ENCODE results near the gene HSPA9. TPM values are rescaled to one million over a fixed set of nuclear protein-coding genes. Genes with fewer than 3 reads are reported as not detected.

The HSPA9 gene
- polyA plus RNA-seq, 2 of the 4 experiments (the other 2 are of a cell fraction), result 417 to 615 TPM

DNA sequence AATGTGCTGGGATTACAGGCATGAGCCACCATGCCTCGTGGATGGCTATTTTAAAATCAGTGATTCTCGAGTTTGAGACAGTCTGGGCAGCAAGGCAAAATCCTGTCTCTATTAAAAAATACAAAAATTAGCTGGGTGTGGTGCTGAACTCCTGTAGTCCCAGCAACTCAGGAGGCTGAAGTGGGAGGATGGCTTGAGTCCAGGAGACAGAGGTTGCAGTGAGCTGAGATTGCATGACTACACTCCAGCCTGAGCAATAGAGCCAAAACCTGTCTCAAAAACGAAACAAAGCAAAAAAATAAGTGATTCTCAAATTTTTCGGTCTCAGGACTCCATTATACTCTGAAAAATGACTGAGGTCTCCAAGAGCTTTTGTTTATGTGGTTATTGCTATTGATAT is 47.9 kb upstream of the HSPA9 start:
- TF ChIP-seq RAD21 (conservative IDR thresholded peaks at IDR 0.05 in 1 of 2, IDR thresholded peaks at IDR 0.05 in 1 of 2), result no peak
- TF ChIP-seq KDM5A (IDR thresholded peaks at IDR 0.05), result no peak
- TF ChIP-seq HEYL (CRISPR knock-in tag; IDR thresholded peaks at IDR 0.05), result no peak
- TF ChIP-seq, protein P1, sequence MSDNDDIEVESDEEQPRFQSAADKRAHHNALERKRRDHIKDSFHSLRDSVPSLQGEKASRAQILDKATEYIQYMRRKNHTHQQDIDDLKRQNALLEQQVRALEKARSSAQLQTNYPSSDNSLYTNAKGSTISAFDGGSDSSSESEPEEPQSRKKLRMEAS (IDR thresholded peaks at IDR 0.05), result no peak
- TF ChIP-seq, protein P2, sequence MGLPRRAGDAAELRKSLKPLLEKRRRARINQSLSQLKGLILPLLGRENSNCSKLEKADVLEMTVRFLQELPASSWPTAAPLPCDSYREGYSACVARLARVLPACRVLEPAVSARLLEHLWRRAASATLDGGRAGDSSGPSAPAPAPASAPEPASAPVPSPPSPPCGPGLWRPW (IDR thresholded peaks at IDR 0.05), result no peak
- no peak for TF ChIP-seq ZFP36 (IDR thresholded peaks at IDR 0.05; ENCODE audit: borderline replicate concordance, partially characterized antibody)
- TF ChIP-seq JUNB (IDR thresholded peaks at IDR 0.05), result no peak
- no peak for TF ChIP-seq SREBF2 (IDR thresholded peaks at IDR 0.05)
- no peak for TF ChIP-seq NPAS2 (CRISPR knock-in tag; IDR thresholded peaks at IDR 0.05; ENCODE audit: borderline replicate concordance)
- TF ChIP-seq, protein P3, sequence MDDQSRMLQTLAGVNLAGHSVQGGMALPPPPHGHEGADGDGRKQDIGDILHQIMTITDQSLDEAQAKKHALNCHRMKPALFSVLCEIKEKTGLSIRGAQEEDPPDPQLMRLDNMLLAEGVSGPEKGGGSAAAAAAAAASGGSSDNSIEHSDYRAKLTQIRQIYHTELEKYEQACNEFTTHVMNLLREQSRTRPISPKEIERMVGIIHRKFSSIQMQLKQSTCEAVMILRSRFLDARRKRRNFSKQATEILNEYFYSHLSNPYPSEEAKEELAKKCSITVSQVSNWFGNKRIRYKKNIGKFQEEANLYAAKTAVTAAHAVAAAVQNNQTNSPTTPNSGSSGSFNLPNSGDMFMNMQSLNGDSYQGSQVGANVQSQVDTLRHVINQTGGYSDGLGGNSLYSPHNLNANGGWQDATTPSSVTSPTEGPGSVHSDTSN (IDR thresholded peaks at IDR 0.05), result no peak
- TF ChIP-seq PHF8 (IDR thresholded peaks at IDR 0.05; ENCODE audit: borderline replicate concordance, low read depth), result no peak
- no peak for TF ChIP-seq SMC3 (IDR thresholded peaks at IDR 0.05)
- TF ChIP-seq HOXA7 (CRISPR knock-in tag; IDR thresholded peaks at IDR 0.05), result no peak
- TF ChIP-seq RFX5 (IDR thresholded peaks at IDR 0.05), result no peak
- no peak for TF ChIP-seq EHF (CRISPR knock-in tag; IDR thresholded peaks at IDR 0.05)
- no peak for TF ChIP-seq NR3C1 (IDR thresholded peaks at IDR 0.05)
- TF ChIP-seq EHMT2 (IDR thresholded peaks at IDR 0.05; ENCODE audit: low read depth), result no peak
- no peak for TF ChIP-seq TFCP2L1 (CRISPR knock-in tag; IDR thresholded peaks at IDR 0.05)
- no peak for DNase-seq (ENCODE audit: low read depth in 1 of 2, low spot score in 1 of 2)
- POLR2A ChIA-PET, result no interaction called here
- no peak overlapping the region for H3K4me2 ChIP-seq
- H3K9me3 ChIP-seq, result no peaks in the 10 kb centered on the region
- H3K4me3 ChIP-seq, result no peak overlapping the region
- WGBS (ENCODE audit: missing lambda C conversion rate), result 44% methylated on average over 4 of the region's 4 CpGs
- H3K27ac ChIP-seq, result no peak overlapping the region
- CTCF ChIA-PET, result interaction anchor here (0.6 to 1.4 kb wide), 3 partner anchors 9 to 647 kb away, joined by 3 to 4 read pairs (median 3); no protein-coding TSS in a partner anchor
- H3K4me1 ChIP-seq, result no peaks in the 10 kb centered on the region
- FAIRE-seq, result no peak
- ATAC-seq, result no peak

DNA sequence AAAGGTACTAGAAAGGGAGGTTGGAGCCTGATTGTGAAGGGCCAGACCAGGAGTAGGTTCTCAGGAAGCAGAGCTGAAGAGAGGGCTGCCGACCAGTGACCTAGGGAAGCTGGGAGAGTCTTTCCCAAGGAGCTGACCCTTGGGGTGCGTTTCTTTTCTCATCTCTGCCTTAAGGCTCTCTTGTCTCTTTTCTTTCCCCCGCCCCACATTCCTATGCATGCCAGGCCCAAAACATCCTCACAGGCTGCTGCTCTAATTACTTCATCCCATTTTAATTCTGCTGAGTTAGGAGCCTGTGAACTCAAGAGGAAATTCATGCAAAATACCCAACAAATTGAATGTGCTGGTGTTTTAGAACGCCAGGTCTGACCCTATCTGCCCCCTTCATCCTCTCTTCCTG is 46.9 kb upstream of the HSPA9 start:
- H3K4me1 ChIP-seq, result no peaks in the 10 kb centered on the region
- CTCF ChIA-PET, result interaction anchor here (0.6 to 1.7 kb wide), 3 partner anchors 15 to 269 kb away, joined by 3 to 5 read pairs (median 3); no protein-coding TSS in a partner anchor
- no peak for TF ChIP-seq POLR2AphosphoS2 (conservative IDR thresholded peaks at IDR 0.05; ENCODE audit: low read length)
- TF ChIP-seq TP53 (CRISPR knock-in tag; IDR thresholded peaks at IDR 0.05), result no peak
- no peak for TF ChIP-seq ZFP36 (IDR thresholded peaks at IDR 0.05; ENCODE audit: borderline replicate concordance, partially characterized antibody)
- TF ChIP-seq HEYL (CRISPR knock-in tag; IDR thresholded peaks at IDR 0.05), result no peak
- TF ChIP-seq SREBF2 (IDR thresholded peaks at IDR 0.05), result no peak
- TF ChIP-seq, protein P4, sequence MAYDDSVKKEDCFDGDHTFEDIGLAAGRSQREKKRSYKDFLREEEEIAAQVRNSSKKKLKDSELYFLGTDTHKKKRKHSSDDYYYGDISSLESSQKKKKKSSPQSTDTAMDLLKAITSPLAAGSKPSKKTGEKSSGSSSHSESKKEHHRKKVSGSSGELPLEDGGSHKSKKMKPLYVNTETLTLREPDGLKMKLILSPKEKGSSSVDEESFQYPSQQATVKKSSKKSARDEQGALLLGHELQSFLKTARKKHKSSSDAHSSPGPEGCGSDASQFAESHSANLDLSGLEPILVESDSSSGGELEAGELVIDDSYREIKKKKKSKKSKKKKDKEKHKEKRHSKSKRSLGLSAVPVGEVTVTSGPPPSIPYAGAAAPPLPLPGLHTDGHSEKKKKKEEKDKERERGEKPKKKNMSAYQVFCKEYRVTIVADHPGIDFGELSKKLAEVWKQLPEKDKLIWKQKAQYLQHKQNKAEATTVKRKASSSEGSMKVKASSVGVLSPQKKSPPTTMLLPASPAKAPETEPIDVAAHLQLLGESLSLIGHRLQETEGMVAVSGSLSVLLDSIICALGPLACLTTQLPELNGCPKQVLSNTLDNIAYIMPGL (CRISPR knock-in tag; IDR thresholded peaks at IDR 0.05; ENCODE audit: borderline replicate concordance), result no peak
- TF ChIP-seq, protein P1 (IDR thresholded peaks at IDR 0.05), result no peak
- no peak for TF ChIP-seq MAFK (IDR thresholded peaks at IDR 0.05; ENCODE audit: partially characterized antibody)
- TF ChIP-seq HOXB5 (CRISPR knock-in tag; IDR thresholded peaks at IDR 0.05), result no peak
- TF ChIP-seq PHF8 (IDR thresholded peaks at IDR 0.05; ENCODE audit: borderline replicate concordance, low read depth), result no peak
- TF ChIP-seq, protein P5, sequence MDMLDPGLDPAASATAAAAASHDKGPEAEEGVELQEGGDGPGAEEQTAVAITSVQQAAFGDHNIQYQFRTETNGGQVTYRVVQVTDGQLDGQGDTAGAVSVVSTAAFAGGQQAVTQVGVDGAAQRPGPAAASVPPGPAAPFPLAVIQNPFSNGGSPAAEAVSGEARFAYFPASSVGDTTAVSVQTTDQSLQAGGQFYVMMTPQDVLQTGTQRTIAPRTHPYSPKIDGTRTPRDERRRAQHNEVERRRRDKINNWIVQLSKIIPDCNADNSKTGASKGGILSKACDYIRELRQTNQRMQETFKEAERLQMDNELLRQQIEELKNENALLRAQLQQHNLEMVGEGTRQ (IDR thresholded peaks at IDR 0.05), result no peak
- no peak for TF ChIP-seq HDAC2 (IDR thresholded peaks at IDR 0.05)
- TF ChIP-seq, protein P6, sequence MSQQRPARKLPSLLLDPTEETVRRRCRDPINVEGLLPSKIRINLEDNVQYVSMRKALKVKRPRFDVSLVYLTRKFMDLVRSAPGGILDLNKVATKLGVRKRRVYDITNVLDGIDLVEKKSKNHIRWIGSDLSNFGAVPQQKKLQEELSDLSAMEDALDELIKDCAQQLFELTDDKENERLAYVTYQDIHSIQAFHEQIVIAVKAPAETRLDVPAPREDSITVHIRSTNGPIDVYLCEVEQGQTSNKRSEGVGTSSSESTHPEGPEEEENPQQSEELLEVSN (IDR thresholded peaks at IDR 0.05; ENCODE audit: borderline replicate concordance, low read depth), result no peak
- TF ChIP-seq RAD21 (conservative IDR thresholded peaks at IDR 0.05 in 1 of 2, IDR thresholded peaks at IDR 0.05 in 1 of 2), result no peak
- no peaks in the 10 kb centered on the region for H3K9me3 ChIP-seq
- DNase-seq (ENCODE audit: low read depth in 1 of 2, low spot score in 1 of 2) (no peak), ATAC-seq (no peak), FAIRE-seq (no peak)
- POLR2A ChIA-PET, result no interaction called here
- H3K4me2 ChIP-seq, result no peak overlapping the region
- WGBS (ENCODE audit: missing lambda C conversion rate), result 83% methylated on average over 4 of the region's 4 CpGs
- H3K4me3 ChIP-seq, result no peak overlapping the region
- H3K27ac ChIP-seq, result no peak overlapping the region
